Forelimb muscle (tissue), 1 donor: ENCODE data around the gene ASPRV1. TPM values are rescaled to one million over a fixed set of nuclear protein-coding genes. Genes with fewer than 3 reads are reported as not detected.
"Not testable (repeated sequence)": the region's sequence is repeated elsewhere in the genome, so short reads cannot be mapped to it uniquely, and the experiment has no call there.

Source experiments
- DNase-seq: peaks from one replicate; pipeline ENCODE4 v3.0.0-alpha.2; 2013; ENCODE audit warnings: low read depth
- polyA plus RNA-seq: library from polyadenylated mRNA; unstranded; fragments of 120-200 nt; gene quantifications from one replicate; pipeline ENCODE4 v1.2.1, GENCODE V29; 2013; ENCODE audit not compliant: insufficient read length

ASPRV1 gene
- polyA plus RNA-seq, 1 donor, result 2.9 TPM

DNA sequence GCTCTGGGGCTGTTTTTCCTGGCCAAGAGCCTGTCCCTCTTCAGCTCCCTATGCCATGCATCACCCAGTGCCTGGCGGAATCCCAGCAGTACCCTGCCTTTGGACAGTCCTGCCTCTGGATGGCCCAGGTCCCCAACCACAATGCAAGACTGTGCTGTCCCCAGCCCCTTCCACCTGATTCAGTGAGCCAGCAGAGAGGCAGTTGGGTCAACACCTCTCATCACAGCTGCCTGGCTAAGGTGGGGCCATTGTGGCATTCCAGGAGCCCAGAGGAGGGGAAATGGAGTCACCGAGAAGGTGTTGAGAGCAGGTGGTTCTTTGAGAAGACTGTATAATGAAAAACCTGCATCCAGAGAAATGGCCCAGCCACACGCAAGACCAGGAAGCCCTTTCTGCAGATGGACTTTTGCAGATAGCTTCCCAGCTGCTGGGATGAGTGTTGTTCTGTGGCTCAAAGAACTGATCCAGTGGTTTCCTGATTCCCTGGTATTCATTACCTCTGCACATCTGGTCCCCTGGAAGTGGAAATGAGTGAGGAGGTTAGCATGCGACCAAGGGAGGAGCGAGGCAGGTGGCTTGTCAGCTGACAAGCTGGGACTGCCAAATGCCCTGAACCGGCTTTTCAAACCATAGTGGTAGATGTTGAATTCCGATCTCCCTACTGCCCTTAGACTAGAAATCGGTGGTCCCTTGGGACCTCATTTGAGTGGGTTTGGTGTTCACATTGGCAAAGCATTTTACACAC is 1.7 kb upstream of the ASPRV1 start:
- DNase-seq, result no peak

DNA sequence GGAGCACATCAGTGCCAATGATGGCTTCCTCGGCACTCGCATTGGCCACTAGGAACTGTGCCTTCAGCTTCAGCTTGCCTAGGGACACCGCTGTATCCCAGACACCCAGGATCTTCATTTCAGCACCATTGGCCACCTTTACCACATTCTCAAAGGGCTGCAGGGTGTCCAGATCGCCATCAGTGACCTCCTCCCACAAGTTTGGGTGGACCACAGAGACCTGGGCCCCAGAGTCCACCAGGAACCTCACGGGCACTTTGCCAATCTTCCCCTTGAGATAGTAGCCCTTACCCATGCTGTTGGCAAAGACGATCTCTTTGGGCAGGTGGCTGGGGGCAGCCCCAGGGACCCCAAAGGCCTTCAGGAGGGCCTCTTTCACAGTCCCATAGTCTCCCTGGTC is 610 bp downstream of the ASPRV1 start:
- DNase-seq, result no peak

DNA sequence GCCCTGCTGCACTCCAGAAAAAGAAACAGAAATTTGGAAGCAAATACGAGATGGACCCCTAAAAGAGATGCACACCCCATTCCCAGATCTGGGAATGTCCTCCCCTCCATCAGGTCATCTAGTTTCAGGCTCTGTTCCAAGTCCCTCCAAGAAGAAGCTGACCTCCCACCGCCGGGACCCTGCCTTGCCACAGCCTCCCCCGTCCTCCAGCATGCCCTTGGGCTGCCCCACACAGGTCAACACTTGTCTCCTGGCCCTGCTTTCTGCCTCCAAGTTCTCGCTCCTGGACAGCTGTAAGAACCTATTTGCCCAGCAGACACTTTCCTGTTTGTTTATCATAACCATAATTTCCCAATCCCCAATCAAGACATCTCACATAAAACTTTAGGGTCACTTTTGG is 2.0 kb downstream of the ASPRV1 start:
- DNase-seq, result no peak

DNA sequence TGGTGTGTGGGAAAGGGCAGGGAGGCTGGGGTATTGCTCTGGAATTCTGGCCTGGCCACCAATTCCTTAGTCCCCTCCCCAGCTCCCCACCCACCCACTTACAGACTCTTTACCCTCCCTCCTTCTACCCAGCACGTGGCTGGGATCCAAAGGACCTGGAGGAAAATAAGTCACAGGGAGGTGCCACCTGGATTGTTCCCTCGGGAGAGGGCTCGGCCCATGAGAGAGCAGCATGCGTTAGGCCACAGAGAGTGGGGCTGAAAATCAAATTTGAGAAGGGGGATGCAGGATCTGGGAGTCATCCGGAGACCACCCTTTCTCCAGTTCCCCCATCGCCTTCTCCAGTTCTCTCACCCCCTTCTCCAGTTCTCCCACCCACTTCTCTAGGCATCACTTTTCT is 3.0 kb downstream of the ASPRV1 start:
- DNase-seq, result no peak

DNA sequence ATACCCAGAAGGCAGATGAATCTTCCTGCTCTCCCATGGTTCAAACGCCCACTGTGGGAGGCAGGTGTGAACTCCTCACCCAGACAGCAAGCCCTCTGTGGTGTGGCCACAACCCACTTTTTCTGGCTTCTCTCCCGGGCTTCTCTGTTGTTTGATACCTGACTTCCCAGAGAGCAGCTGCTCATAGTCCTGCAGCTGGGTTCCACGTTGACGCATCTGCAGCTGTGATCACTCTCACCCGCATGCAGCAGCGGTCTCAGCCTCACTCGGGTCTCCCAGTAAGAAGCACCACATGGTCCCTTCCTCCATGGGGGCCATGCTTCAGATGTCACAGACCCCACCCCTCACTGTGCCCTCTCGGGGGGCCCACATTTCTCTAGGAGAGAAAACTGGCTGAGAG is 3.5 kb downstream of the ASPRV1 start:
- DNase-seq, result no peak

DNA sequence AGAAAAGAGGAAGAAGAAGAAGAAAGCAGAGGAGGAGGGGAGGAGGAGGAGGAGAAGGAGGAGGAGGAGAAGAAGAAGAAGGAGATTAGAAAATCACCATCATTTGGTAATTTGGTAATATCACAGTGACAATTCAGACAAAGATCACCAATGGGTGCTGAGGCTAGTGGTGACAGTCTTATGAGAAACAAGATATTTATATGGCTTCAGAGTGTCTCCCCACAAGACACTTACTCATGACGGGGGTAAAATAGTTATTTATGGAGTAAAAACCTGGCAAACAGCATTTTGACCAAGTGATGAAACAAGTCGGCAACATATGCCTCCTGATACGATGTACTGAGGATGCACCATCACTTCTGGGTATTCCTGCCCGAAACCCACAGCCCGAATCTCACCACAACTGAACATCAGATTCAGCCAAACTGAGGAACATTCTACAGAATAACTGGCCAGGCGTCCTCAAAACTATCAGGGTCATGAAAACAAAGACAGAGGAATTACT is 4.9 kb downstream of the ASPRV1 start:
- no peak for DNase-seq

DNA sequence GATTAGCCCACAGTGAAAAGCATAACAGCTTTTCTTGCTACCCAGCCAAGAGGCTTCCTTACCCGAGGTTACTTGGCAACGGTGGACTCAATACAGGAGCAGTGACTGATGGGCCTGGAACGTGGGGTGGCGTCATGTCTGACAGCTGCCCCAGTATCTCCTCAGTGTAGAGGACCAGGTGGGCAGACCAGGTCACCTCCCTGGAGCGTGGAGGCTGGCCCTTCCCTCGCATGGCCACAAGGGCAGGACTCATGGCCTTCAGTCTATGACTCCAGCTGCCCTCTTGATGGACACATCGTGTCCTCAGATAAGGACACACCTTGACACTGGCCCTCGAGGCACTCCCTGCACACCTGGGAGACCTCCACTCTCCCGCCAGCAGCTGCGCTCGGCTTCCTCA is 6.4 kb downstream of the ASPRV1 start:
- no peak for DNase-seq

DNA sequence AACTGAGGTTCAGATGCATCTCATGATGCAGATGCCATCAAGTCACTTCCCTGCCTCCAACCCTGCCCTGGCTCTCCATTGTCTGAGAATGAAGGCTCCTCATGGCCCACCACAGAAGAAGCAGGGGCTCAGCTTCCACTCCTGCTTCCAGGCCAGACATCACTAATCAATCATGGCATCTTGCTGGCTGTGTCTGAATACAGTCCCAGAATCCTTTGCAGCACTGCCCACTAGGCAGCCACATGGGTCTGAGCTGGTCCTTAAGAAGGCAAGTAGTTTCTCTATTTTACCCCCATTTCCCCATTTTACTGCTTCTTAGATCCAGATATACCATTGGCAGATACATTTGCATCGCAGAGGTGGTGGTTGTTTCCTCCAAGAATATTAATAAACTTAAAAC is 7.3 kb downstream of the ASPRV1 start:
- no peak for DNase-seq

DNA sequence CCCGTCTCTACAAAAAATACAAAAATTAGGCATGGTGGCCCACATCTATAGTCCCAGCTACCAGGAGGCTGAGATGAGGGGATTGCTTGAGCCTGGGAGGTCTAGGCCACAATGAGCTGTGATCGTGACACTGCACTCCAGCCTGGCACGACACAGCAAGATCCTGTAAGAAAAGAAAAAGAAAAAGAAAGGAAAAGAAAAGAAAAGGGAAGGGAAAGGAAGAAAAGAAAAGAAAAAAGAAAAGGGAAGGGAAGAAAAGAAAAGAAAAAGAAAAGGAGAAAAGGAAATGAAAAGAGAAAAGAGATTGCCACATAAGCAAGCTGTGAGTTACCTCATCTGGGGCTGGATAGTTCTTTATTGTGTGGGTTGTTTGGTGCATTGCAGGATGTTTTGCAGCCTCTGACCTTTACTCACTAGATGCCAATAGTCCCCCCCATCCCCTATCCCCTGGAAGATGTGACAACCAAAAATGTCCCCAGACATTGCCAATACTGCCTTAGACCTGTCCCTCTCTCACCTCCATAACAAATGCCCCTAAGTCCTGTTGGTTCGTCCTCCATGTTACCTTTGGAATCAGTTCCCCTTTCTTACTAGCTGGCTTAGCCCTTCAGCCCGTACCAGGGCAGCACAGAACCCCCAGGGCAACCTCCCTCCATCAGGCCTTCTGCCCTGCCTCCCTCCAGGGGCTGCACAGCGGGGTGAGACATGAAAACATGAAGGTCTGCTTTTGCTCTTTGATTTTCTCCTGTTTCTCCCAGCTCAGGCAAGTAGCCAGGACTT is 8.9 kb downstream of the ASPRV1 start:
- DNase-seq, result no peak

DNA sequence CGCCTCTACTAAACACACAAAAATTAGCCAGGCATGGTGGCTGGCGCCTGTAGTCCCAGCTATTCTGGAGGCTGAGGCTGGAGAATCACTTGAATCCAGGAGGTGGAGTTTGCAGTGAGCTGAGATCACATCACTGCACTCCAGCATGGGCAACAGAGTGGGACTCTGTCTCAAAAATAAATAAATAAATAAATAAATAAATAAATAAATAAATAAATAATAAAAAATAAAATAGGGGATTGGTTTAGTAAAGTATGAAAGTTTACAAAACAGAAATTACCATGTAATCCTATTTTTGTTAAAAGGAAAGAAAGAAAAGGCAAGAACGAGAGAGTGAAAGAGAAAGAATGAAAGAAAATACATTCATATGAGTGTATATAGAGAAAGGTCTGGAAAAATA is 10.8 kb downstream of the ASPRV1 start:
- not testable (repeated sequence) for DNase-seq

DNA sequence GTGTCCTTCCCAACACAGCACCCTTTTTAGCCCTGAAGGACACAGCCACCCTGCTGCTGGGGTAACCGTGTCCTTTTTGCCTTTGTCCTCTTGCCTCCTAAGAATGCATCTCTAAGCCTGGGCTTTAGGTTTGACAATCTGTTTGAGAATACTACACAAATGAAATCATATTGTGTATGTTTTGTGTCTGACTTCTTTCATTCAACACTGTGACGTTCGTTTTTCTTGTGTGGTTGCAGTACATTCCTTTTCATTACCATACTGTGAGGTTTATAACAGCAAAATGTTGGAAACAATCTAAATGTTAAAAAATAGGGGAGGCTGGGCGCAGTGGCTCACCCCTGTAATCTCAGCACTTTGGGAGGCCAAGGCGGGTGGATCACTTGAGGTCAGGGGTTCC is 11.2 kb downstream of the ASPRV1 start:
- no peak for DNase-seq

DNA sequence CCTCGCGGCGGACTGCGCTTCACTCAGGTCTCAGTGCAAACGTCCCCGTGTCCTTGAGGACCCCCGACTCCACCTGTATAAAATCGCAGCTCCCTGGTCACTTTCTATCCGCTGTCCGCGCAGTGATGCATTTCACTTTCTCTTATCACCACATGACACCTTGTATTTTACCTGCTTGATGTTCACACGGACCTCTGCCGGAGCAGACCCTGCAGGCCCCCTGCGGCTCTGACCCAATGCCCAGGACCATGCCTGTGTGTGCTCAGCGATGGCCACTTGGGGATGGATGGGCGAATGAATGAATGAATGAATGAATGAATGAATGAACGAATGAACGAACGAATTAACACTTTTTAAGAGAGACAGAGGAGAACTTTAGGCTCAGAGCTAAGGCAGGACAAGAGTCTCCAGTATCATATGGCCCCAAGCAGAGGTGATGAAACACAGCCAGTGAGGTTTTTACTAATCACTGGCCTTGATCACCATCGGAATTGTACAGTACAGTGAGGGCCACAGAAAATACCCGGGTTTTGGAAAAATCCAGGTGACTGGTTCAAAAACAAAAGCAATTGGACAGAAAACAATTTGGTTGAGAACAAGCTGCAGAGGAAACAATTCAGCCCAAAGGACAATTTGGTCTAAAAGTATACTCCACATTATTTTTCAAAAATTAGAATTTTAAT is 12.3 kb downstream of the ASPRV1 start:
- DNase-seq, result no peak

DNA sequence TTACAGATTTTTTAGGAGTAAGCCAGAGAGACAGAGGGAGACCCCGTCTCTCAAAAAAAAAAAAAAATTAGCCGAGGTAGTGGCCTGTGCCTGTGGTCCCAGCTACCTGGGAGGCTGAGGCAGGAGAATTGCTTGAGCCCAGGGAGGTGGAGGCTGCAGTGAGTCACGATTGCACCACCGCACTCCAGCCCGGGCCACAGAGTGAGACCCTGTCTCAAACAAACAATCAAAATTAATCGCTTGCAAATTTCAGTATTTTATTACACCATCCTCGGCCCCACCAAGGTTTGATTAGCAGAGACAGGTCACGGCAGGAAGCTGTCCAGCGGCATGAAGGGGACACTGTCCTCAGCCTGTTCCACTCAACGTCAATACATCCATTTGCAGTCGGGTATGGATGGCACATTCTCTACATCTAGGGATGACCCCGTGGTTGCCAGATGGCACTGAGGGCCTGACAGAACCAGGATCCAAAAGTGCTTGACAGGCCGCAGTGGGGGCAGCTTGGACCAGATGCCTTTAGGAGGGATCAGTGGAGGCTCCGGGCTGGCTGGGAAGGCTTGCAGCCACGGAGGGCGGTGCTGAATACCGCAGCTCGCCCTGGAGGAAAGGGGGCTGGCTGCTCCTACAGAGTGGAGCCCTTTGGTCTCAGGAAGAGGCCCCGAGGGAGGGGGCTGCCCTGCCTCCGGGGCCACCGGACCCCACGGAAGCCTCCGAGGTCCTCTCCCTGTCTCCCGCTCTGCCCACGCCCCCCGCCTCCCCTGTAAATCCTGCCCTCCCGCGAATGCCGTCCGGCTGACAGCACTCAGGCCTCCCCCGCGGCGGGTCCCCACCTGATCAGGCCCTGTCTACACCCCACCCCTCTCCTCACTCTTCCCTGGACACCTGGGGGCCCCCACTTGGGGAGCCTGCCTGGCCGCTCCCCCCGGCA is 13.1 kb downstream of the ASPRV1 start:
- no peak for DNase-seq

DNA sequence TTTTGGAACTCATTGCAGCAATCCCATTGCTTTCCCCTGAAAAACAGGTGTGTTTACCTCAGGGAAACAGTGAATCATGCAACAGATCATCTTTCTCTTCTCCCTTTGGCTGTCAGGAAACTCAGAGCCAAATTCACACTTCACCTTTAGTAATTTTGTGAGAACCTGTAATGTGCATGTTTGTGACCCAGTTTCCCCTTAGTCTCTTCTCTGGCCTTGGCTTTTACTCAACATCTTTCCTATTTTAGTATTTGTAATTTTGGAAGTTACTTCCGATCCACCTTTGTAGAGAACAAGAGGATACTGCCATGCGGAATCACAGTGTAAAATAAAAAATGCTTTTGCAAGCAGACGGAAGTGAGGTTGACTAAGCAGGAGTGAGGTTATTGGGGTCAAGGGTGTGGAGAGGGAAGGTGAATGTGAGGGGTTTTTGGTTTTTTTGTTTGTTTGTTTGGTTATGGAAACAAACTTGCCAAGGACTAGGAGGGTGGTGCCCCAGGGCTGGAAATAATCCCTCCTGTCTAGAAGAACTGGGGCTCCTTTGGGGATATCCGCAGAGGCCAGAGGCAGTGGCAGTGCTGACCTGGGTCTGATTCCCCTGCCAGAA is 14.0 kb downstream of the ASPRV1 start:
- DNase-seq, result no peak

DNA sequence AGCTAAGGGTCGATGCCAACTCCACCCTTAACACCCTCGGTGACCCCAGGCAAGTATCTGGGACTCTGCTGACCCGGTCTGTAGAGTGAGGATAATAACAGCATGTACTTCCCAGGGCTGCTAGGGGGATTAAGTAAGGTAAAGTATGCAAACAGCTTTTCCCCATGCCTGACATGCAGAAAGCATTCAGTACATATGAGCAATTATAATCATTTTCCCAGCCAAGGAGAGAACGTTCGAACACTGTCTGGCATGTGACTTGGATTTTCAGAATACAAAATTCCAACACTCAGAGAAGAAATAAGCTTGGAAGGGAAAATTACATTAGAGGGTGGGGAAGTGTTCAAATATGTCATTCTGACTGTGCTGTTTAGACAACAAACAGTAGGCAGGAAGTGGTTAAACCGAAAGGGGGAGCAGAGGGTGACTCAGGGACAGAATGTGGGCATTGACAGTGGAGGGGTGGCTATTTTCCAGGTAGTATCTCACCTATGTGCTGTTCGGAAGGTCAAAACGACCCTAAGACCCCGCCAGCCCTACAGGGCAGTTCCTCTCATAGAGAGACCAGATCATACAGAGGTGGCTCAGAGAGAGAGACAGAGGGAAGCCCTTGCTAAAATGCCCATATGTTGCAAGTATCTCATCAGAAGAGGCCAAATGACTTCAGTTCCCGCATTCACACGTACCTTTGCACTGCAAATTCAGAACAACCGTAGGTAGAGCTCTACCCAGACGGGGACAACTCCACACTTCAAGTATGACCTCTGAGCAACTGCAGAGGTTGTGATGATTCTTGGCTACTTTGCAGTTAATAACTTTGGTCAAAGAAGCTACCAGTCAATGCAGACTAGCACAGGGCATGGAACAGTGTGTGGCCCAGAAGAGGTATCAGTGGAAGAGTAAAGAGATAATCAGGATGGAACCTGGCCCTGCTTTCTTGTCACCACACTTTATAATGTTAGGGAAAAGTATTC is 14.8 kb downstream of the ASPRV1 start:
- no peak for DNase-seq

DNA sequence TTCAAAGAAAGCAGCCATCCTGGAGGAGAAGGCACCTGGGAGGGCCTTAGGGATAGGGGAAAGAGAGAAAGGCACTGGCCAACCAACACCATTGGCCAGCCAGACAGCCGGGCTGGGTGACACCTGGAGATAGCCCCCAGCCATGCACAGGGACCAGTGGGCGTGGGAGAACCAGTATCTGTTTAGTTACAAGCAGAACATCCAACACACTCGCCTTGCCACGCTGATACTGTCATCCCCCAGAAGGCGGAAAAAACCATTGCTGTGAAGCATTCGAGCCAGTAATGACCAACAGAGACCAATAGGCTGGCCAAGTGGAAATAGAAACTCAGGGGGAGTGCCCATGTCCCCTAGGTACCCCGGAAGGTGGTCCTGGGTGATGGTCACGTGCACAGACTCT is 15.5 kb downstream of the ASPRV1 start:
- DNase-seq, result no peak

DNA sequence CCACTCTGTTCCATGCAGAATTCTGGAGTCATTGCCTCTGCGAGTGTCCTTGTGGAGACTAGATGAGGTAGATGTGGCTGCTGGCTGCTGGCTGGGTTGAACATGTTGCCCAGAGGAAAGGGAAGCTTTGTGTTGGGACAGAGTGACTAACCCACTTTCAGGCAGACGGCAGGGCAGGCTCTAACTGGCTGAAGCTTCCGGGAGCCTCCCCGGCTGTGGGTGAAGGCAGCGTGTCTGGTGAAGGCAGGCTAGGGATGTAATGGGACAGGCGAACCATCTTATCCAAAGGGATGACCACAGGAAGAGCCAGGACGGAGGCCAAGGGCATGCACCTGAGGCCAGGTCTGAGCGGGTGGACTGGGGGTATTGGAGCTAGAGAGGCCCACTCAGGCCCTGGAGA is 16.0 kb downstream of the ASPRV1 start:
- no peak for DNase-seq

DNA sequence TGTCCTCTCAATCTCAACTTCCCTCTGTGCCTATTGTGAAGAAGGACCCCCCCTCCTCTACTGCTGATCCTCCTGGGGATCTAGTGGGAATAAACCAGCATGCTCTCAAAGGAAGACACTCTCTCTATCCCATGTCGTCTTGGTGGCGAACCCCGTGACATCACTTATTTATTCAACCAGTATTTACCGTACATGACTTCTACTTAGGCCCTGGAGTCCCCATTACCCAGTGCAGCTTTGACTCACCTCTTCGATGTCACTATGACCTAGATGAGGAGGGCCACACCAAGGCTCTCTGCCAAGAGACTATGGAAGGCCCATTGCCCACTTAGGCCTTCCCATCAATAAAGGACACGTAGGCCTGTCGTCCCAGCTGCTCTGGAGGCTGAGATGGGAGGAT is 16.7 kb downstream of the ASPRV1 start:
- DNase-seq, result no peak

DNA sequence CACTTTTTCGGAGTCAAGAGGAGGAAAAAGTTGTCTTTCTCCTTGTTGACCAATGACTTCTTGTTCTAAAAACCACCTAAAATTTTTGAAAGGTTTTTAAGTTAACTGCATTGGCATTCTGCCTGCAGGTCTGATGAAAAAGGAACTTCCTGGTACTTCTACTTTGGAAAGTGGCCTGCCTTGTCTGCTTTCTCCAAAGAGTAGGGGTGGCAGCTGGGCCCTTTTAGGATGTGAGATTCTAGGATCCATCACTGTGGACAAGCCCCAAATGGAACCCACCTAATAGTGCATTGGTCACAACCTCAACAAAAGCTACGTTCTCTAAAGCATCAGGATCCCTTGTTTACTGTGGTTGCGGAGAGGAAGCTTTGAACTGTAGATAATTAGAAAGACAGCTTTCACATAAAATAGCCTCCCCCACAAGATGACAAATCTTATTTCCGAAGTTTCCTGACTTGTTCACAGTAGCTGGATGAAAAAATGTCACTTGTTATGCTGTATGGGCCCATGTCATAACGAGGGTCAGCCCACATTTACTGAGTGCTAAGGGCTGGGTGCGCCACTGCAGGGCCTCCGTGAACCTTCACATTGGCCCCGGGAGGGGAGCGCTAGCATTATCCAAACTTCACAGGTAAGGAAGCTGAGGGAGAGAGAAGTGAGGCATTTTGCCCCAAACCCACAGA is 17.4 kb downstream of the ASPRV1 start:
- DNase-seq, result no peak
